CD4-positive, alpha-beta T cell (primary cell): ENCODE measurements around the gene RAI1. TPM values are rescaled to one million over a fixed set of nuclear protein-coding genes. Genes with fewer than 3 reads are reported as not detected.

Experiments
- ATAC-seq: fragments of 200-7000 bp; cut with Tn5 transposase; one replicate; pipeline ENCODE4 v1.10.0; 2022; ENCODE audit warnings: mild to moderate bottlenecking; ENCODE audit not compliant: poor library complexity
- CTCF ChIA-PET: fragments of 350-600 bp; sonication (Branson Sonifier 250); formaldehyde crosslinking; loops from one replicate; lab custom pipeline; 2021; ENCODE audit warnings: antibody characterized with exemption, inconsistent platforms; lab: Charles Lee
- POLR2A ChIA-PET: fragments of 350-600 bp; sonication (Branson Sonifier 250); formaldehyde crosslinking; loops from one replicate; lab custom pipeline; 2021; ENCODE audit warnings: antibody characterized with exemption, inconsistent platforms; lab: Charles Lee
- DNase-seq, 14 experiments: peaks; one replicate each; pipeline ENCODE4 v3.0.0-alpha.2; 2013 to 2020; ENCODE audit warnings: mixed read lengths in 2 of 14
- H3K27ac ChIP-seq, 2 donors: one replicate each; pipeline versions ENCODE4 v1.5.1 to v1.7.0; 2013; ENCODE audit warnings: low read length in 2 of 2, low read depth in 1 of 2, mild to moderate bottlenecking in 1 of 2
- H3K27me3 ChIP-seq, 2 experiments: 1 replicate in 1 of 2; 2 replicates in 1 of 2; pipeline versions ENCODE4 v1.6.1 to v1.7.0; 2013; ENCODE audit warnings: low read length in 2 of 2, control low read depth in 1 of 2, mild to moderate bottlenecking in 1 of 2, moderate library complexity in 1 of 2; ENCODE audit not compliant: insufficient read depth in 2 of 2, control insufficient read depth in 1 of 2
- H3K36me3 ChIP-seq: one replicate; pipeline ENCODE4 v1.6.1; 2013; ENCODE audit warnings: low read length, control low read depth; ENCODE audit not compliant: insufficient read depth
- H3K4me1 ChIP-seq: one replicate; pipeline ENCODE4 v1.6.1; 2013; ENCODE audit warnings: low read length, control low read depth; ENCODE audit not compliant: insufficient read depth
- H3K4me3 ChIP-seq: one replicate; pipeline ENCODE4 v1.5.1; 2013; ENCODE audit warnings: mild to moderate bottlenecking, low read length, moderate library complexity
- H3K9me3 ChIP-seq, 2 experiments: 1 replicate in 1 of 2; 2 replicates in 1 of 2; pipeline versions ENCODE4 v1.6.1 to v1.7.0; 2013; ENCODE audit warnings: low read length in 2 of 2, mild to moderate bottlenecking in 2 of 2, control low read depth in 1 of 2, moderate library complexity in 1 of 2; ENCODE audit not compliant: control insufficient read depth in 1 of 2, insufficient read depth in 1 of 2
- H3K27ac Mint-ChIP-seq: one replicate; pipeline ENCODE4 v1.8.0; 2020; ENCODE audit warnings: mixed read lengths
- H3K27me3 Mint-ChIP-seq: one replicate; pipeline ENCODE4 v1.8.0; 2021; ENCODE audit warnings: mixed read lengths
- H3K36me3 Mint-ChIP-seq: one replicate; pipeline ENCODE4 v1.8.0; 2021; ENCODE audit warnings: low read depth, mixed read lengths
- H3K4me1 Mint-ChIP-seq: one replicate; pipeline ENCODE4 v1.8.0; 2021; ENCODE audit warnings: low read depth, mixed read lengths
- H3K4me3 Mint-ChIP-seq: one replicate; pipeline ENCODE4 v1.8.0; 2020; ENCODE audit warnings: mild to moderate bottlenecking, mixed read lengths
- H3K9me3 Mint-ChIP-seq: one replicate; pipeline ENCODE4 v1.8.0; 2020; ENCODE audit warnings: mixed read lengths
- intact Hi-C, 2 experiments: fragments of 100-400 bp; cut with DNase I in 1 of 2; cut with micrococcal nuclease in 1 of 2; formaldehyde crosslinking; loops; one replicate each; pipeline versions ENCODE4 v1.15.1 to v1.9.0; 2023 to 2025; cut with DNase I, micrococcal nuclease
- total RNA-seq, 174 experiments: library from RNA in 2 of 174; stranded (reverse) in 2 of 174; gene quantifications; one replicate each; pipeline ENCODE4 v1.2.3 and lab custom pipeline; 2021 to 2026
- TF ChIP-seq, protein P1 (sequence below): fragments of 200-600 bp; IDR thresholded peaks from one replicate; pipeline ENCODE4 v1.8.0; 2022; ENCODE audit warnings: antibody characterized with exemption, mild to moderate bottlenecking

RAI1 gene
- total RNA-seq, 2 experiments from 2014 or later = 19.3 to 25.2 TPM

DNA sequence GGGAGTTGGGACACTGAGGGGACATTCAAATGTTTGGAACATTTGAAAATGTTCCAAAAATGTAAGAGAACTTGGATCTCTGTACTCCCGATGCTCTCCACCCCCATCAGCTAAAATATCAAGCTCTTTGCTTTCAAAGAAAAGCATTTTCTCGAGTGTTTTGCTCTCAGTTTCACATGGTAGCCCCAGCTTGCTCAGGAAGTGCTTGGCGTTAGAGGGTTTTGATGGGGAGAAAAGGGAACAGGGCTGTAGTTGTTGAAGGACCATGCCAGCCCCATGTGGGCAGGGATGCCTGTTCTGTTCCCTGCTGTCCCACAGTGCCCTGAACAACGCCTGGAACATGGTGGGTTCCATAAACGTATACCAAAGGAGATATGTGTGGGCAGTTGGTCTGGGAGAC, 37.0 kb downstream of the RAI1 start:
- H3K27me3 ChIP-seq = peaks cover 4 to 20% of the 10 kb centered on the region in 2 experiments
- peaks cover 20% of the 10 kb centered on the region for H3K4me1 ChIP-seq
- Mint-ChIP-seq H3K36me3 (no peaks in the 10 kb centered on the region), H3K9me3 (no peaks in the 10 kb centered on the region), H3K4me3 (no peak overlapping the region), H3K27ac (no peak overlapping the region), H3K27me3 (peaks cover 38% of the 10 kb centered on the region), H3K4me1 (peaks cover 50% of the 10 kb centered on the region)
- H3K27ac ChIP-seq = no peak overlapping the region
- ChIA-PET POLR2A (no interaction called here), CTCF (no interaction called here)
- no peak overlapping the region for H3K4me3 ChIP-seq
- no peaks in the 10 kb centered on the region for H3K9me3 ChIP-seq
- ATAC-seq (no peak), DNase-seq (no peak)
- TF ChIP-seq, protein P1, sequence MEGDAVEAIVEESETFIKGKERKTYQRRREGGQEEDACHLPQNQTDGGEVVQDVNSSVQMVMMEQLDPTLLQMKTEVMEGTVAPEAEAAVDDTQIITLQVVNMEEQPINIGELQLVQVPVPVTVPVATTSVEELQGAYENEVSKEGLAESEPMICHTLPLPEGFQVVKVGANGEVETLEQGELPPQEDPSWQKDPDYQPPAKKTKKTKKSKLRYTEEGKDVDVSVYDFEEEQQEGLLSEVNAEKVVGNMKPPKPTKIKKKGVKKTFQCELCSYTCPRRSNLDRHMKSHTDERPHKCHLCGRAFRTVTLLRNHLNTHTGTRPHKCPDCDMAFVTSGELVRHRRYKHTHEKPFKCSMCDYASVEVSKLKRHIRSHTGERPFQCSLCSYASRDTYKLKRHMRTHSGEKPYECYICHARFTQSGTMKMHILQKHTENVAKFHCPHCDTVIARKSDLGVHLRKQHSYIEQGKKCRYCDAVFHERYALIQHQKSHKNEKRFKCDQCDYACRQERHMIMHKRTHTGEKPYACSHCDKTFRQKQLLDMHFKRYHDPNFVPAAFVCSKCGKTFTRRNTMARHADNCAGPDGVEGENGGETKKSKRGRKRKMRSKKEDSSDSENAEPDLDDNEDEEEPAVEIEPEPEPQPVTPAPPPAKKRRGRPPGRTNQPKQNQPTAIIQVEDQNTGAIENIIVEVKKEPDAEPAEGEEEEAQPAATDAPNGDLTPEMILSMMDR = no peak
- H3K36me3 ChIP-seq = no peaks in the 10 kb centered on the region
- intact Hi-C loops = no loop called here

DNA sequence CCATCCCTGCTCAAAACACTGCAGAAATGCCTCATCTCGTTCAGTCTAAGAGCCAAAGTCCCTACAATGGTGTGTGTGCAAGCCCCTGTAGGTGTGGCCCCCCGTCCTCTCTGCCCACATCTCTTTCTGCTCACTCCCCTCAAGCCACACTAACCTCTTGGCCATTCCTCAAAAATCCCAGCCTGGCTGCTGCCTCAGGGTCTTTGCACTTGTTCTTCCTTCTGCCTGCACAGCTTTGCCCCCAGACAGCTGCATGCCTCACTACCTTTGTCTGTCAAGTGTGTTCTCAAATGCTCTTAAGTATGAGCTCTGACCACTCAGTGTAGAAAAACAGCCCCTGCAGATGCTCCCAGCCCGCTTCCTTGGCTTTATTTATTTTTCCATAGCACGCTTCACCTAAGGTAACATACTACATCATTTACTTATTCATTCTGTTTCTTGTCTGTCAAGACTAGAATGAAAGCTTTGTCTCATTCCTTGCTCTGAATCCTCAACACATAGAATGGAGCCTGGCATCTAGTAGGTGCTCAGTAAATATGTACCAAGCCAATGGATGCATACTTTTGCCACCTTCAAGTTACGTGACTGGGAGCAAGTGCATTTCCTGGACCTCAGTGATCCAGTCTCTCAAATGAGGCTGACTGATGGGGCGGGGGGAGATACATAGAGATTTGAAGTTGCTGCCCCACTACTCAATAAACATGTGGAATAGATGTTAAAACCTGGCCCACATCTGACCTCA, 38.1 kb downstream of the RAI1 start:
- no peak overlapping the region for H3K4me3 Mint-ChIP-seq
- TF ChIP-seq, protein P1 = no peak
- H3K4me1 ChIP-seq = peaks cover 24% of the 10 kb centered on the region
- ChIA-PET POLR2A (no interaction called here), CTCF (no interaction called here)
- no peak overlapping the region for H3K27ac ChIP-seq
- H3K36me3 ChIP-seq = no peaks in the 10 kb centered on the region
- peaks cover 39% of the 10 kb centered on the region for H3K27me3 Mint-ChIP-seq
- peaks cover 47% of the 10 kb centered on the region for H3K4me1 Mint-ChIP-seq
- no peak for DNase-seq
- no peak overlapping the region for H3K27ac Mint-ChIP-seq
- no peaks in the 10 kb centered on the region for H3K9me3 Mint-ChIP-seq
- intact Hi-C loops = no loop called here
- no peaks in the 10 kb centered on the region for H3K36me3 Mint-ChIP-seq
- no peaks in the 10 kb centered on the region for H3K9me3 ChIP-seq
- no peak overlapping the region for H3K4me3 ChIP-seq
- H3K27me3 ChIP-seq = peaks cover 4 to 22% of the 10 kb centered on the region in 2 experiments
- no peak for ATAC-seq

DNA sequence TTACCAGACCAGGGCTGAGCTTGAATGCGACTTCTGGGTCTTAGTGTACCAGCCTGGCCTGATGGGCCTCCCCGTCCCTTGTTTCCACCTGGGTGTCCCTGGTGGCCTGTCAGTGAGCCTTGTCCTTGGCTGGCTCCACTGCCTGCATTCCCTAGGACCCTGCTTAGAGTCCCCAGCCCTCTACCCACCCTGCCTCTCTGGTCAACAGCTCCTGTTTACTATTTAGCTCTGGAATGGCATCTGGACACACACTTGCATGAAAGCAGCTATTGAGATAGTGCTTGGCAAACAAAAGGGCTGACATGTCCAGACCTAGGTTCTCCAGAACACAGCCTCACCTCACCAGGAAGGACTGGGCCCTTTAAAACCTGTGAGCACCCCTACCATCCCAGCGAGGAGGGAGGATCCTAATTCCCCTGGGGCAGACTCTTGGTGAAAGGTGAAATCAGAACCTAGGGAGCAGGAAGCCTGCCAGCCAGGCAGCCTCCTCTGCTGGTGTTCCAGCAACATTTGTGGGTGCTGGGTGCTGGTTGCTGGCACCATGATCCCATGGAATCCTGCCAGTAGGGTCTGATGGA, 38.8 kb downstream of the RAI1 start:
- ChIA-PET POLR2A (no interaction called here), CTCF (no interaction called here)
- Histone ChIP-seq H3K9me3 (no peaks in the 10 kb centered on the region), H3K4me3 (no peak overlapping the region), H3K4me1 (peaks cover 25% of the 10 kb centered on the region), H3K27me3 (peaks cover 4 to 22% of the 10 kb centered on the region in 2 experiments), H3K36me3 (no peaks in the 10 kb centered on the region), H3K27ac (no peak overlapping the region)
- no peaks in the 10 kb centered on the region for H3K9me3 Mint-ChIP-seq
- H3K27me3 Mint-ChIP-seq = peaks cover 39% of the 10 kb centered on the region
- ATAC-seq = no peak
- no peak overlapping the region for H3K4me3 Mint-ChIP-seq
- TF ChIP-seq, protein P1 = no peak
- intact Hi-C loops = no loop called here
- H3K27ac Mint-ChIP-seq = no peak overlapping the region
- peaks cover 46% of the 10 kb centered on the region for H3K4me1 Mint-ChIP-seq
- H3K36me3 Mint-ChIP-seq = no peaks in the 10 kb centered on the region
- DNase-seq = no peak
